Keratinocyte (primary cell): ENCODE measurements around the gene LHFPL4.

Experiments used
- CTCF ChIP-seq, 3 experiments: IDR thresholded peaks in 1 of 3; conservative IDR thresholded peaks in 1 of 3; optimal IDR thresholded peaks in 1 of 3; 2 replicates in 2 of 3; 3 replicates in 1 of 3; pipeline versions ENCODE3 to v1.5.1; 2011; ENCODE audit warnings: low read length in 3 of 3, mild to moderate bottlenecking in 3 of 3, moderate library complexity in 2 of 3, control low read depth in 1 of 3, inconsistent platforms in 1 of 3; ENCODE audit not compliant: insufficient read depth in 2 of 3; ENCODE audit errors: extremely low read depth in 1 of 3
- EZH2 ChIP-seq: IDR thresholded peaks from one replicate; pipeline ENCODE4 v1.6.1; 2012; ENCODE audit warnings: inconsistent platforms, mild to moderate bottlenecking, low read length, moderate library complexity

- TF ChIP-seq CTCF (optimal IDR thresholded peaks at IDR 0.05 in 1 of 3, IDR thresholded peaks at IDR 0.05 in 1 of 3, conservative IDR thresholded peaks at IDR 0.05 in 1 of 3; ENCODE audit: extremely low read depth in 1 of 3, insufficient read depth in 2 of 3, low read length in 3 of 3) (no peak), EZH2 (no peak)
These were observed 4.6 kb downstream of the LHFPL4 start for GRCh38 chr3:9548991-9549390.
